Panc1 (cell line): ENCODE measurements around the gene RAP1GAP2. TPM values are rescaled to one million over a fixed set of nuclear protein-coding genes. Genes with fewer than 3 reads are reported as not detected.

Experiments used
- ATAC-seq: fragments of 200-7000 bp; cut with Tn5 transposase; 2 replicates; pipeline ENCODE4 v1.9.1; 2020; ENCODE audit warnings: mild to moderate bottlenecking, moderate library complexity
- BruUV-seq: library from RNA; stranded (reverse); fragments of 400-500 nt; replicated peaks from 2 replicates; lab custom pipeline; 2021; lab: Mats Ljungman, UMichigan
- CTCF ChIA-PET: fragments of 300-600 bp; sonication (Branson Sonifier 250); formaldehyde crosslinking; loops from one replicate; lab custom pipeline; 2022; ENCODE audit warnings: antibody characterized with exemption; lab: Charles Lee
- POLR2A ChIA-PET: fragments of 300-600 bp; sonication (Branson Sonifier 250); formaldehyde crosslinking; loops from one replicate; lab custom pipeline; 2022; ENCODE audit warnings: antibody characterized with exemption; lab: Charles Lee
- DNase-seq: peaks from one replicate; pipeline ENCODE4 v3.0.0-alpha.2; 2010; ENCODE audit warnings: low read depth, low spot score
- H3K27ac ChIP-seq: 2 replicates; pipeline ENCODE4 v1.5.1; 2011; ENCODE audit warnings: mild to moderate bottlenecking, low read length, inconsistent platforms
- H3K27me3 ChIP-seq: fragments of 200-500 bp; sonication (Bioruptor generic); 2 replicates; pipeline ENCODE4 v1.6.0; 2014; ENCODE audit warnings: low read length, inconsistent platforms; ENCODE audit not compliant: control insufficient read depth, insufficient read depth
- H3K36me3 ChIP-seq: fragments of 200-500 bp; sonication (Bioruptor generic); 2 replicates; pipeline ENCODE4 v1.5.1; 2014; ENCODE audit warnings: inconsistent platforms, mild to moderate bottlenecking, low read length, moderate library complexity; ENCODE audit not compliant: control insufficient read depth, insufficient read depth
- H3K4me1 ChIP-seq: 2 replicates; pipeline ENCODE4 v1.5.1; 2011; ENCODE audit warnings: inconsistent platforms, mild to moderate bottlenecking, low read length, moderate library complexity; ENCODE audit not compliant: control insufficient read depth, insufficient read depth
- H3K4me3 ChIP-seq, 2 experiments: 2 replicates each; pipeline ENCODE4 v1.5.1; 2011 to 2012; ENCODE audit warnings: low read depth in 2 of 2, low read length in 2 of 2, mild to moderate bottlenecking in 2 of 2, inconsistent platforms in 1 of 2, moderate library complexity in 1 of 2
- H3K9me3 ChIP-seq: fragments of 200-500 bp; sonication (Bioruptor generic); 2 replicates; pipeline ENCODE4 v1.5.1; 2014; ENCODE audit warnings: low read depth, mild to moderate bottlenecking, inconsistent platforms, low read length, moderate library complexity; ENCODE audit not compliant: control insufficient read depth, insufficient read depth
- CTCF ChIP-seq: fragments of 450-650 bp; IDR thresholded peaks from 2 replicates; pipeline ENCODE4 v1.5.1; 2017; ENCODE audit warnings: mild to moderate bottlenecking
- POLR2AphosphoS5 ChIP-seq: IDR thresholded peaks from 2 replicates; pipeline ENCODE4 v1.6.1; 2012; ENCODE audit warnings: mild to moderate bottlenecking, low read depth, low read length, moderate library complexity
- REST ChIP-seq, 2 experiments: IDR thresholded peaks; 2 replicates each; pipeline ENCODE4 v1.6.1; 2011 to 2012; ENCODE audit warnings: low read depth in 2 of 2, control low read depth in 1 of 2, low read length in 1 of 2, mild to moderate bottlenecking in 1 of 2, moderate library complexity in 1 of 2; ENCODE audit not compliant: insufficient read depth in 1 of 2
- SIN3A ChIP-seq: IDR thresholded peaks from 2 replicates; pipeline ENCODE4 v1.6.1; 2012; ENCODE audit warnings: low read depth, mild to moderate bottlenecking, low read length, moderate library complexity, borderline replicate concordance; ENCODE audit not compliant: insufficient read depth
- TCF7L2 ChIP-seq: IDR thresholded peaks from 2 replicates; pipeline ENCODE4 v1.6.1; 2011; ENCODE audit warnings: mild to moderate bottlenecking, low read depth, low read length, inconsistent platforms
- in situ Hi-C: cut with HindIII; loops from 2 replicates; pipeline ENCODE4 v1.10.0; 2016; ENCODE audit warnings: low sequenced_read_pairs, low pct_unique_long_range_greater_than_20kb
- intact Hi-C: fragments of 100-400 bp; cut with micrococcal nuclease; formaldehyde crosslinking; loops from one replicate; pipeline ENCODE4 v1.10.0; 2022; ENCODE audit not compliant: unreplicated experiment
- total RNA-seq: library from RNA; stranded (reverse); gene quantifications from one replicate; pipeline ENCODE4 v1.2.1, GENCODE V29; 2021; ENCODE audit not compliant: unreplicated experiment

Gene RAP1GAP2
- total RNA-seq, 1 experiment from 2014 or later, result 10.0 TPM

DNA sequence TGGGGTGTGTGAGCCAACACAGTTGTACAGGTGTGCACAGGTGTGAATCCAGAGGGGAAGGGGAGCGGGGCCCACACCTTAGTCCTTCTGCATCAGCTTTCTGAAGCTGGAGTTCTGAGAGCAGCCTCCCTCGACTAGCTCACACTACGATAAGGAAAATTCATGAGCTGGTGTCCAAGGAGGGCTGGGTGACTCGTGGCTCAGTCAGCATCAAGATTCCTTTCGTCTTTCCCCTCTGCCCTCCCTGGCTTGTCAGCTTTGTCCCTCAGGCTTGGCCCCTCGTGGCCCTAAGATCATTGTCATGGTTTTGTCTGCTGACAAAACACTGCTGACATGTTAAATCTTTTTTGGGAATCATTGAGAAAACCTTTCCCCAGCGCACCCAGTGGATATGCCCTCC lies 219.7 kb downstream of the RAP1GAP2 start:
- Histone ChIP-seq H3K36me3 (no peaks in the 10 kb centered on the region), H3K27me3 (no peaks in the 10 kb centered on the region), H3K4me3 (no peak overlapping the region), H3K4me1 (no peaks in the 10 kb centered on the region), H3K27ac (no peak overlapping the region), H3K9me3 (no peaks in the 10 kb centered on the region)
- DNase-seq (no peak), ATAC-seq (no peak)
- ChIA-PET POLR2A (no interaction called here), CTCF (no interaction called here)
- BruUV-seq, result no TSS peak
- intact Hi-C loops (no loop called here), in situ Hi-C loops (no loop called here)
- no peak for TF ChIP-seq REST (IDR thresholded peaks at IDR 0.05; ENCODE audit: insufficient read depth in 1 of 2, low read depth in 2 of 2, low read length in 1 of 2)
- TF ChIP-seq POLR2AphosphoS5, result no peak
- TF ChIP-seq SIN3A, result no peak
- TF ChIP-seq TCF7L2, result no peak
- no peak for TF ChIP-seq CTCF

DNA sequence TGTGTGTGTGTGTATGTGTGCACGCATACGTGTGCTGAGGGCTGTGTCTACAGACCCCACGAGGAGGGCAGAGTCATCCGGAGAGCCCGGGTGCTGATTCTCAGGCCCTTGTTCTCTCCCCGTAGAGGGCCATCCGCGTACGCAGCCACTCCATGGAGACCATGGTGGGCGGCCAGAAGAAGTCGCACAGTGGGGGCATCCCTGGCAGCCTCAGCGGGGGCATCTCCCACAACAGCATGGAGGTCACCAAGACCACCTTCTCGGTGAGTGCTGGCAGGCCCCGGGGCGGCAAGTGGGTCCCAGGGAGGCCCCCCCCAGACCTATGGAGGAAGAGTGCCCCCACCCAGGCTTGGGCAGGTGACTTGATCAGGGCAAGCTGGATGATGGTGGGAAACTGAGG lies 221.7 kb downstream of the RAP1GAP2 start:
- Histone ChIP-seq H3K27ac (no peak overlapping the region), H3K4me1 (no peaks in the 10 kb centered on the region), H3K27me3 (no peaks in the 10 kb centered on the region), H3K4me3 (no peak overlapping the region), H3K36me3 (no peaks in the 10 kb centered on the region), H3K9me3 (no peaks in the 10 kb centered on the region; the same call in 1 of the 2 replicates)
- in situ Hi-C loops, result no loop called here
- ATAC-seq (no peak), DNase-seq (no peak)
- ChIA-PET POLR2A (no interaction called here), CTCF (no interaction called here)
- no peak for TF ChIP-seq TCF7L2
- BruUV-seq, result no TSS peak
- intact Hi-C loops, result no loop called here

- no peaks in the 10 kb centered on the region for H3K27me3 ChIP-seq
- no peak overlapping the region for H3K4me3 ChIP-seq
- H3K36me3 ChIP-seq, result no peaks in the 10 kb centered on the region
- H3K4me1 ChIP-seq, result no peaks in the 10 kb centered on the region
- POLR2A ChIA-PET, result no interaction called here
- BruUV-seq, result no TSS peak
- DNase-seq (no peak), ATAC-seq (no peak)
- H3K27ac ChIP-seq, result no peak overlapping the region
- intact Hi-C loops, result no loop called here
- no peaks in the 10 kb centered on the region; the same call in 1 of the 2 replicates for H3K9me3 ChIP-seq
- TF ChIP-seq SIN3A, result no peak
- no peak for TF ChIP-seq TCF7L2
- CTCF ChIA-PET, result no interaction called here
- in situ Hi-C loops, result no loop called here
Measured at GRCh38 chr17:3019761-3020160, 223.5 kb downstream of the RAP1GAP2 start.
